HG03521 (cell line): ENCODE measurements around the gene FBLN5.

Experiments used
- ATAC-seq: cut with Tn5 transposase; IDR thresholded peaks from one replicate; pipeline ENCODE4 v1.9.1; 2021; ENCODE audit warnings: mild to moderate bottlenecking, moderate library complexity; ENCODE audit not compliant: unreplicated experiment

Gene FBLN5

DNA sequence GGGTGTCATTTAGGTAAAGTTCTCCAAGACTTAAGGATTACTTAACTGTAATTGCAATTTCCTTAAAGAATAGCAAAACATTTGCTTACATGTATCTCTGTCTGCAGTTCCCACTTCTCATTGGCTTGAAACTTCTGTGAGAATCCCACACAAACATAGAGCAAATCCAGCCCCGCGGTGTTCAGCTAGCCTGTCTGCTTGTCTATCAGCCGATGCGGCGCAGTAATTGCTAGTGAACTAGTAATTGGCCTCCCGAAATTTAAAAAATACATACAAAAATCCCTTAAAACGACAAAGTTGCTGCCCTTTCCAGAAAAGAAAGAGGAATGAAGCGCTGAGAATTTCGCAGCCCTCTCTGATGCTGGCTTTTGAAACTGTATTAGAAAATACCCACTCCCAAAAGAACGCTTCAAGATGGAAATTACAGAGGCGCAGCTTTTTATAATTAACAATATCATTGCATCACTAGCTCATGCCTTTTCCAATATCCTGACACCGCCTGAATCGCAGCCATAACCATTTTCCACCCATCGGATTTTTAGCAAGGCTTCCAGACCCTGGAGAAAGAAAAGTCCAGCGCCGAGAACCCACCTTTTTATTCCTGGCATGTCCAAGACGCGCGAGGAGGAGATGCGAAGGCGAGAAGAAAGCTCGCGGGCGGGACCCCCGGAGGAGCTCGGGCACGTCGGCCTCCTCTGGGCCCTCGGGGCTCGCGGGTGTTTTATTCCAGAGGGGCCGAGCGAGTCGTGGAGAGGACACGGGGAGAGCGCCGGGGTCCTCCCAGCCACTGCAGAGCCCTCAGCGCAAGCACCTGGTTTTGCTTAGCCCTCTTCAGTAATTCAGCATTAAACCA lies 646 bp downstream of the FBLN5 start:
- no peak for ATAC-seq

DNA sequence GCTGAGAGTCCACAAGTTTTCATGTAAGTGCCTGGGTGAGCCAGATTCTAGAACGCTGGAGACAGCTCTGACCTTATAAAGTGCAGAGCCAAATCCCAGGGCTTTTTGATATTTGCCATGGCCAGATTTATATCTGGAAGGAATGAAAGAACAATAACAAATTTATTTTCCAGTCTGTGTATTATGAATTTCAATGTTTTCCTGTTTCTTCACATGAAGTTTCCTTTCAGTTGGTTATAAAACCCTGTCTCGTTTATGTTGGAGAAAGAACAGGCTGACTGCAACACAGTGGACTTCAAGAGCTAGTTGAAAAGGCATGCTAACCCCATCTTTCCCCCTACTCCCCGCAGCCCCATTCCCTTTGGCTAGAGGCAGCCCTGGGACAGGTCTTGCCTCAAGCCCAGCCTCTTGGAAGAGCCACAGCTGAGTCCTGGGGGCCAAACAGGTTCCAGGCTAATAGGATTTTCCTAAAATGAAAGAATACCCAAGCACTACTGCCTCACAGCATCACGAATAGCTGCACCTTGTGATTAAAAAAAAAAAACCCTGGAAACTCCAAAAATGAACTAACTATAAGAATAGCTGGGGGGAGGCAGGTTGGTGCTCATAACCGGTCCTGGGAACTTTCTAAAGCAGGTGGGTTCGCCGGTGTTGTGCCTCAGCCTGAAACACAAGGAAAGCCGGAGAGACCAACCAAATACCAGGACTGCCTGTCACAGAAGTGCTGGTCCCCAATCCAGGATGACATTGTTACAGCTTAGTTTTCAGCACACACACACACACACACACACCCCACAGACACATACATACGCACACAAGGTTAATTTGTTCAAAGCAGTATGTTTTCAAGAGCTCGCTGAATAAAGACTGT lies 1.5 kb downstream of the FBLN5 start:
- ATAC-seq: no peak

DNA sequence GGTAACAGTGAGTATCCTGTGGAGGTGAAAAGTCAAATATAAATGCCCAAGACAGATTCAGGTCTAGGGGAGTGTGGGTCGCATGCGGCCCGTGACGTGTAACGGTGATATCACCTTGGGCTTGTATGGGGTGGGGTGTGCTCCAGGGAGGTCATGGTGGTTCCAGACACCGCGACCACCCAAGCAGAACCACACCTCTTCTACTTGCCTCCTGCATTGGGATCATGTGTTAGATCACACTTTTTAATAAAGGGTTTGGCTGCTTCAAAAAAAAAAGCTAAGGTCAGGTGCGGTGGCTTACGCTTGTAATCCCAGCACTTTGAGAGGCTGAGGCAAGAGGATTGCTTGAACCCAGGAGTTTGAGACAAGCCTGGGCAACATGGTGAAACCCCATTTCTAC lies 4.5 kb downstream of the FBLN5 start:
- no peak for ATAC-seq

DNA sequence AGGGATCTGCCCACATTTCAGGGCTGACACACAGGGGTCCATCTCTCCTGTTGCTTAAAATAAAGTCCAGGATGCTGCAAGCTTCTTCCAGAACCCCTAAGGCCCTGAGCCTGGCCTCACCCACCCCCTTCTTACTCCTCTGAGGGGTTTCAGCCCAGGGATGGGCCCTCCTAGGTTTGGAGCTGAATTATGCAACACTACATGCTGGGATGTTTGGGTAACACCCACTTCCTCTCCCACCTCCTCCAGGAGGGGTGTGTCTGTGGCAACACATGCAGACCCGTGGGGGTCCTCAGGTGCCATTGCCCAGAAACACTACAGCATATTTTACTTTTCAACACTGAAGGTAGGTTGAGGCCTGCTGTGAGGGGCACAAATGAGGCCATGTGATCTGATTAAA lies 5.4 kb downstream of the FBLN5 start:
- ATAC-seq: no peak

DNA sequence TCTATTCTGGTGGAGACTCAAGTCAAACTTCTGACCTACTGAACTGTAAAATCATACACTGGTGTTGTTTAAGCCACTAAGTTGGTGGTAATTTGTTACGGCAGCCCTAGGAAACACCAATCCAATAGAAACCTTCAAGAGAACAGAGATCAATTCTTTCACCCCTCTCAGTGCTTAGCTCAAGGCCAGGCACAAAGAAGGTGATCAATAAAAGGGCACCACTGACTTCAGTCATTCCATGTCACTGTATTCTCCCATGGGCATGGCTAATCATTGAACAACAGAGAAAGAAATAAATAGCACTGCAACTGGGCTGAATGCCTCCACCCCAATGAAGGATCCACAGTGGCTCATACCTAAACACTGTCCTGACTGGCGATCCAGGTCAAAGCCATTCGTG lies 7.3 kb downstream of the FBLN5 start:
- no peak for ATAC-seq

DNA sequence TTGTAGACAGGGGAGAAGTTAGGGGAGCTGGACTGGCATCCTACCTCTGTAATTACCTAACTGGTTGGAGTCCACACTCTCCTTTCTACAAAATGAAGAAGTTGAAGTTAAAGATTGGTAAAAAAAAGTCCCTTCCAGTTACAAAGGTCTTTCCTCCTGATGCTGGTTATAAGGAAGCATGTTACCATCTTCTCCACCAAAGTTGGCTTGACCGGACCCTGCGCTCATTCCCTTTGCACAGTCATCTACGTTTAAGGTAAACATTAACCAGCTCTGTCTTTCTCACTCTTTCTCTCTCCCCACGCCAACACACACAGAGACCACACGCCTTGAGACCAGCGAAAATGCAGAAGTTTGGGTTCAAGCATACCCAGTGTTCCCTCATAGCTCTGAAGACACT lies 11.9 kb downstream of the FBLN5 start:
- ATAC-seq: no peak

DNA sequence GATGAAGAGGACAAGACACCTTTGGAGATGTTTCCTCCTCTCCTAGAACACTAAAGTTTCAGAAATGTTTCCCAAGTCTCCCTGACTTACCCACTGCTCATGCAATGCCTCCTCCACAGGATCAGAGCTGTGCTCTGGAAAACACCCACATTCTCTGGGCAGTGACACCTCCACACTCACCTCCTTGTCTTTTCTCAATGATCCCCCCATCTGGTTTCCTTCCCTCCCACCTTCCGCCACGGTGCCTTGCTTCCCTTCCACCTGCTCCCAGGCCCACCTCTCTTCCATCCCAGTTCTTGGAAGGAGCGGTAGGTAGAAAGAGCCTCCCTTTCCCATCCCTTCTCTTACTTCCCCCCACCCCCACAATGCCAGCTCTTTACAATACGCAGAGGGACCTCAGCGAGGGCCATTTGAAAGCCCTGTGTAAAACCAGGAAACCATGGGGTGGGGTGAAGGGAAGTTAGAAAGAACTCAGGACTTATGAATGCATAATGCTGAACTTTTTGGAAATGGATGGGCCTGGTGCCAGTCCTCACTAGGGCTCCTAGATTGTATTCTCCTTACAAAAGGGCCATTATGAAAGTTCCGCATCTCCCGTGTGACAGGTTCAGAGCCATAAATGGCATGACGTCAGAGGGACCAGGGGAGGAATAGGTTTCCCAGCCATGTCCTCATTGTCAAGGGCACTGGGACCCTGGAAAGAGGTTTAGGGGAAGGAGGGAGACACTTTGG lies 12.8 kb downstream of the FBLN5 start:
- no peak for ATAC-seq

DNA sequence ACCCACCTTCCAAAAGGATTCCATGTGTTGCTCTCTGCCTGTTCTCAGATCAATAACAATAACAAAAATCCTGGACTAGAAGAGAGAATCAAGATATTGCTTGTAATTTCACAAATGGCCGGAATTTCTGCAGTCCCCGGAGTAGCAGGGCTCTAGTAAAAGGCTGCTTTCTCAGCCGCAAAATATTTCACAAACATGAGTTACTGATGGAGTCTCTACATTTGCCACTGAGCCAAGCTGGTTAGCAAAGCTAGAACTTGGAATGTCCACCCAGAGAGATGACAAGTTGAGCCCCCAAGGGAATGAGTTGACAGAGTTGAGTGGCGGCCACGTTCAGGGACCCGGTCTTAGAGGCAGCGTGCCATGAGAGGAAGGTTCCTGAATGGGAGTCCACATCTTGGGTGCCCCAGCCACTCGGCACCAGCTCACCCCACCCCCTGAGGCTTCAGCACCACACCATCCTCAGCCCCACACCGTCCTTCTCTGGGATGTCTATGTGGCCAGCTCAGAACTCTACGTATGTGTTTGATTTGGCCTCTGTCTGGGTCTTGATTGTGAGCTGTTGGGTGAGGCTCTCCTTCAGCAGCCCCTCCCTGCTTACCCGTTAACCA lies 15.9 kb downstream of the FBLN5 start:
- ATAC-seq: no peak

DNA sequence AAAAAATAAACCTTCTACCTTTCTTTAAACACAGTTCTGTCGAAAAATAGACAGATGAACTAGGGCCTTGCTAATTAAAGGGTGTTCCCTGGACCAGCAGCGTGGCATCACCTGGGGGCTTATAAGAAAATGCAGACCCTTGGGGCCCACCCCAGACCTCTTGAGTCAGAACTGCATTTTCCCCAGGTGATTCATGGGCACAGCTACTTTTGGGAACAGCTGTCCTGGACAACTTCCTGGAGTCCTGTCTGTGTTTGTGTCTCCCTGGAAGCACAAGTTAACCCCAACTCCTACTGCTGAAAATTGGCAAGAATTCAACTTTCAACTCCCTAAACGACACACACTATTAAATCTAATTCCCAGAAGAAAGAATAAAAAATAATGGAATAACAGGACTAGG lies 17.8 kb downstream of the FBLN5 start:
- ATAC-seq: no peak

DNA sequence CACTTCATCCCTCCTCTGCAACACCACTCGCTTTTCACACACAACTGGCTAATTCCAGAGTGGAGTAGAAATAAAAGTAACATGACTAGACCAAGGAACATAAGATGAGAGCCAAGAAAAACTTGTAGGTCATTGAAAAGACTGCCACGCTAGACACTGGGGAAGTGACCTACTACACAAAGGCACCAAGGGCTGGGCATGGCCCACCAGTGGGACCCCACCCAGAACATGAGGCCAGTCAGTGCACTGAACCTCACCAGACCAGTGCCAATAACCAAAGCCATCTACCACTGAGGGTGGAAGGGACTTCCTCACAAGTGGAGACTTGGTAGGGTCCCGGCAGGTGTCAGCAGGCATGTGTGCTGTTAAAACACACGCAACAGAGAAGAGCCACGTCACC lies 19.7 kb downstream of the FBLN5 start:
- ATAC-seq: no peak

DNA sequence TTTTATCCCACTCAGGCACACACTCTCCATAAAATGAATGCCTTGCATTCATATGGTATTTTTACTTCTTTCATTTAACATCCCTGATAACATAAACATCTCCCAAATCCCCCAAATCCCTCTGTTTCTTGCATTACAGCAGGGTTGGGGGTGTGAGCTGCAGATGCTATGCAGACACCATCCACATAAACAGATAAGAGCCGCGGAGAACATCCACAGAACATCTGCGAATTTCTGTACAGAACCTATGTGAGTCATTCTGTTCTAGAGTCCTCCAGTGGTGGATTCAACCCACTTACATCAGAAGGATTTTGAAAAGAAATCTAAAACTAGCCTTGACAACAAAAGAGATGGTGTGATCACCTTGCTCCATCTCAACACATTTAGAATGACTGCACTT lies 20.3 kb downstream of the FBLN5 start:
- ATAC-seq: no peak

DNA sequence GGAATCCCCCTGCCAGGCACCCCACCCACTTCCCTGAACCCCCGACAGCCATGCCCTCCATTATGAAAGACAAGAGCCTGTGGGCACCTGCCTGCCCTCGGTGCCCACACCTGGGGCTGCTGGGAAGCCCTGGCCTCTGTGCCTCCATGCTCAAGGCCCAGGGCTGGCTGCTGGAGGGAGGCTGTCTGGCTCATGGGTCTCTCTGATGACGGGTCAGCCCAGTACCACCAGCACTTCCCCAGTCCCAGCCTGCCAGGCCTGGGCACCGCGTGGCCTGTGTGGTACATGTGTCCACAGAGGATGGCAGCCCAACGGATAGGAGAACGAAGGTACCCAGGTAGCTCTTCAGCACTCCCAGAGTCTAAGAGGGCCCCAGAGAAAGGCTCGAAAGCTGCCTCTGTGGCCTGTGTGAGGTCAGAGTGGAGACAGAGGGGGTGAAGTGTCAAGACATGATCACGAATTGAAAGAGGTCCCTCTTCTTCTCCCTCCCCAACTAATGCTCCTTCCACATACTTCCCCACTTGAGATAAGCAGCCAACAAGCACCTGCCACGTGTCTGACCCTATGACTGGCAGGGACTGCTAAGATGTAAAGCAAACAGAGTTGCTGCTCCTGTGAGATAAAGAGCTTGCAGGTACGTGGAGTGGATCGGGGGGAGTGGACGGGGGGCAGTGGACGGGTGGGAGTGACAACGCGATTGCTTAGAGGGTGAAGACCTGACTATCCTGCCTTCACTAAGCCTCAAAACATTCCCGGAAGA lies 21.2 kb downstream of the FBLN5 start:
- no peak for ATAC-seq

DNA sequence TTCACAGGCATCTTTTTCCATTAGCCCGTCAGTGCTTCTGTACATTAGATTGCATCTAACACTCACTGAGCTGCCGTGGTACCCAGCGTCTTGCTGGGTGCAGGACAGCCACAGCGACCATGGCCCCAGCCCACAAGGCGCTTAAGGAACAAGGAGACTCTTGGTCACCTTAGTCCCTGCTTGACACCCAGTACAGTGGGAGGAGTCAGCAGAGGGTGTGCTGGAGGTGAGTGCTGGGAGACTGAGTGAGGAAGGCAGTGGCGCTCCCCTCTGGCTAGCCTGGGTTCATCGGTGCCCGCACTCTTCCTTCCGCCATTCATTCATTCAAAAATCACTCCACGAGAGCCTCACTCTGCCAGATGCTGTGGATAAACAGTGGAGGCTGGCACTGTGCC lies 21.8 kb downstream of the FBLN5 start:
- no peak for ATAC-seq

DNA sequence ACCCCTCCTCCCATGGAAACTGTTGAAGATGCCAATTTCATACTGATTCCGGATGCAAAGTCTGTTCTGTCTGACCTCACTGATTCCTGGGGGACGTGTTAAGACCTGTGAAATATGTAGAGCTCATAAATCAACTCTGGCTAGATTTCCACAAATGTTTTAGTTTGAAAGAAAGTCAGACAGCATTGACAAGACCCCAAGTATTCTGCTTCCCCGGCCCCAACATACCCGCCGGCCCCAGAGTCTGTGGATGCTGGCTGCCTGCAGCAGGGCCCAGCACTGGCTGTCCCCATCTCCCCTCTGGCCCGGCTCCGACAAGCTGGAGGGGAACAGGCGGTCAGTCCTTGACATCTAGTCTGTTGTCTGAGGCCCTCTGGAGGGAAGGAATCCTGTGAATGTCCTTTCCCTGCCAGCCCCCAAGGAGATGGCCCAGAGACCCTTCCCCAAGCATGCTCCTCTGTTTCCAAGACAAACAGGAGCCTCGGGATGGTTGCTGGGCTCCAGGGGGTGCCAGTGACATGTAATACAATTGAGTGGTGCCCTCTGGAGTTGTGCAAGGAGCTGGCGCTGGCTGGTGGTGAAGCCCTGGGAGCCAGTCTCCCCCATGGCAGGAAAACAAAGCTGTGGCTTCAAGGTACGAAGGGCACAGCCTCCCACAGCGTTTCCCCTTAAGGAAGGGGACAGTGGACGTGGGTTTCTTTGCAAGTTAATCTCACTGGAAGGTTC lies 22.3 kb downstream of the FBLN5 start:
- ATAC-seq: no peak

DNA sequence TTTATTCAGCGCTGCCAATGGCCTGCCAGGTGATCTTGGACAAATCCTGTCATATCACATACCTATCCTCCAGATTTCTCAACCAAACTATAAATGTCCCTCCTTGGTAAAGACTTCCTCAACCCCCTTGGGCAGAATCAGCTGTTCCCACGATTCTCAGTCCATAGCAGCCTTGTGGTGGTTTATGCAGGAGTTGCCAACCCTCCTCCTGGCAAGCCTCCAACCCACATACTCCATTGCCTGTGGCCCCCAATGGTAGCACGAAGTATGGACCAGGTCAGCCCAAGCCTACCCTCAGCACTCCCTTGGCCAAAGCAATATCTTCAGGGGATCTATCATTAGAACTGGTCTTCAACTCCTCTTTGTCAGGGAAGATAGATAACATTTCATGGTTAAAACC lies 27.0 kb downstream of the FBLN5 start:
- no peak for ATAC-seq

DNA sequence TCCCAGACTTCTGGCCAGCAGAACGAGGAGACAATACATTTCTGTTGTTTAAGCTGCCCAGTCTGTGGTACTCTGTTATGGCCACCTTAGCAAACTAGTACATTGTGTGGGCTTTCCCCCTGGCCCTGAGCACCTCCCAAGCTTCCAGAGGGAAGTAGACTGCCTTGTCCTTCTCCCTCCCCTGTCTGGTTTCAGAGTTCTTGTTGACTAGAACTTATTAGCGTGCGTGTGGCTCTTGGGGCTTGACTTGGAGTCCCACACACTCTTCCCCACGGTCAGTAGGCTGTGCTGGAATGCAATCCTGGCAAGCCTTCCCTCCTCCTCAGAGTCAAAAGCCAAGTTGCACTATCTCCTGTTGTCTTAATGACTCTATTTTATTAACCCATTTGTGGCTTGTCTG lies 27.7 kb downstream of the FBLN5 start:
- no peak for ATAC-seq

DNA sequence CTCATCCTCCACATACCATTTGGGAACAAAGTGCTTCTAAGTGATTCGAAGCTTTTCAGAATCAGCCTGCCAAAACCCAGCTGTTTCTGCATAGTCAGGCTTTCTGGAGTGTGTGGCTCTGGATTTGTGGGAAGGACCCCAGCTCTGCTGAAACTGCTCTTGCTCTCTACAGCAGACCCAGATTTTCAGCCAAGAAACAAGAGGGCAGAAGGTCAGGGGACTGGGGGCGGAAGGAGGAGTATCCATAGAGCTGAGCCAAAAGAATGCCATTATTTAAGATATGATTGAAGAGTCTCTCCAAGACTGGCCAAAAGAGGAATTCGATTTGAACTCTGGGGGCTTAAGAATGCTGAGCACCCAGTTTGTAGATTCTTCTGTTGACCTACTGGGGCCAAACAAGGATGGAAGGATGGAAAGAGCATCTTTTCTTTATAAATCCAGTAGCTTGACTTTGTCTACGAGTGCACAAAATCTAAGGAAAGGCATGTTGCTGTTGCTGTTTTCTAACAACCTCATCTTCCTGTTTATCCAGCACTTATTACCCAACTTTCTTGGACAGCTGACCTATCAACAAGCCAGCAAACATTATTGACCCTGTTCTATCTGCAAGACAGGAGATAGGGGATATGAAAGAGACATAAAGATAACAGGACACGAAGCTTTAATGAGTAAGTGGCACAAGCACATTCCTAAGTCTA lies 29.2 kb downstream of the FBLN5 start:
- ATAC-seq: no peak

DNA sequence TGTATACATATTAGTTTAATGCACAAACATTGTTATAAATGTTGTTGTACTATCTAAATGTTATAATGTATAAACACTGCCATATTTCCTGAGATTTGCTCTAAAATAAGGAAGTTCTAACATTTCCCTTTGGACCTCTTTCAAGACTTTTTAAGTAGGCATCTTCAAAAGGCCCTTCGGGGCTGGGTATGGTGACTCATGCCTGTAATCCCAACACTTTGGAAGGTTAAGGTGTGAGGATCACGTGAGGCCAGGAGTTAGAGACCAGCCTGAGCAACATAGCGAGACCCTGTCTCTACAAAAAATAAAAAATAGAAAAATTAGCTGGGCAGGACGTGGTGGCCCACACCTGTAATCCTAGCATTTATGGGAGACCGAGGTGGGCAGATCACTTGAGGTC lies 35.5 kb downstream of the FBLN5 start:
- no peak for ATAC-seq

DNA sequence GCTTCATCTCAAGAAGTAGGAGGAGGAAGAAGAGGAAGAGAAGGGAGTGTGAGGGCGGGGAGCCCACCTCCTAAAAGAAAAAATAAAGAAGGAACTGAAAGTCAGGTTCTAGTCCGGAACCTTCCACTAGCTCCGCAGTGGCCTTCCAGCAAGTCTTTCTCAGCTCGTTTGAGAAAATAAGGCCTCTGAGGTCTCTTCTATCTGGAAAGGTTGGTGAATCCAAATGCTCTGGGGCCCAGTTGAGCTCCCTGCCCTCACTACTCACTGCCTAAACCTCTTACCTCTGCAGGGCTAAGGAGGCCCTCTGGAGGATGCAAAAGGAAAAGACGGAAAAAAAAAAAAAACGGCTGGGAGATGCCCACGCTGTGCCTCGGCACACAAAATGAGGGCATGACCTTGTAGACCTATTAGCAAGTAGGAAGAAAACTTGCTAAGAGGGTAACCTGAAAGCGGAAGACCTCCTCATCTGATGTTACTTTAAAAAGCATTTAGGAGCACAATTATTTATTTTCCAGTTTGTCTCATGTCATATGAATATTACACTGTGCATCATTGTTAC lies 35.9 kb downstream of the FBLN5 start:
- no peak for ATAC-seq
